ENCODE measurements around the gene LTBP4.
A peak's percentile ranks its signal among the peaks of the same experiment; 100 is the strongest.
"Not testable (repeated sequence)": the region's sequence is repeated elsewhere in the genome, so short reads cannot be mapped to it uniquely, and the experiment has no call there.

LTBP4 gene

GRCh38 chr19:40601134-40601974, at the start of gene LTBP4:
Gene LTBP4, plus strand, starts transcription at chr19:40601369. Its CDS starts 19 bp downstream, at chr19:40601388.
- Mint-ChIP-seq H3K9me3 (no peaks in the 10 kb centered on the region), H3K4me1 (peaks cover 77% of the 10 kb centered on the region), H3K4me3 (peak within 1 kb of the TSS; percentile 96), H3K36me3 (peaks cover 7% of the 10 kb centered on the region), H3K27ac (peak within 1 kb of the TSS; percentile 52)
- DNase-seq (ENCODE audit: low spot score in 2 of 2) (no peak), ATAC-seq (no peak)

GRCh38 chr19:40552848-40553247, 48.3 kb upstream of the LTBP4 start:
- no peaks in the 10 kb centered on the region for H3K9me3 Mint-ChIP-seq
- H3K27ac Mint-ChIP-seq: no peak overlapping the region
- no peak overlapping the region for H3K4me3 Mint-ChIP-seq

GRCh38 chr19:40553885-40554857, 47.0 kb upstream of the LTBP4 start:
- no peak for ATAC-seq
- Mint-ChIP-seq H3K36me3 (no peaks in the 10 kb centered on the region), H3K9me3 (no peaks in the 10 kb centered on the region), H3K4me1 (peaks cover 19% of the 10 kb centered on the region), H3K27ac (no peak overlapping the region), H3K4me3 (no peak overlapping the region)
- DNase-seq (ENCODE audit: low spot score in 2 of 2): no peak

More at GRCh38 chr19:40552848-40553247, 48.3 kb upstream of the LTBP4 start:
- Mint-ChIP-seq H3K4me1 (peaks cover 25% of the 10 kb centered on the region), H3K36me3 (no peaks in the 10 kb centered on the region)
- no peak for DNase-seq (ENCODE audit: low spot score in 2 of 2)
- ATAC-seq: no peak

- Mint-ChIP-seq H3K9me3 (no peaks in the 10 kb centered on the region), H3K4me1 (peaks cover 12% of the 10 kb centered on the region), H3K36me3 (no peaks in the 10 kb centered on the region), H3K4me3 (no peak overlapping the region), H3K27ac (no peak overlapping the region)
- DNase-seq (ENCODE audit: low spot score in 2 of 2) (no peak), ATAC-seq (no peak)
Measured at GRCh38 chr19:40555978-40556689, 45.0 kb upstream of the LTBP4 start.

- H3K4me3 Mint-ChIP-seq: no peak overlapping the region
Measured at GRCh38 chr19:40556953-40557530, 44.1 kb upstream of the LTBP4 start.

GRCh38 chr19:40559394-40559793, 41.8 kb upstream of the LTBP4 start:
- ATAC-seq (no peak), DNase-seq (ENCODE audit: low spot score in 2 of 2) (no peak)
- no peaks in the 10 kb centered on the region for H3K36me3 Mint-ChIP-seq
- H3K9me3 Mint-ChIP-seq: no peaks in the 10 kb centered on the region
- peaks cover 11% of the 10 kb centered on the region for H3K4me1 Mint-ChIP-seq
- H3K4me3 Mint-ChIP-seq: no peak overlapping the region
- no peak overlapping the region for H3K27ac Mint-ChIP-seq

More at GRCh38 chr19:40556953-40557530, 44.1 kb upstream of the LTBP4 start:
- no peaks in the 10 kb centered on the region for H3K9me3 Mint-ChIP-seq
- H3K36me3 Mint-ChIP-seq: no peaks in the 10 kb centered on the region
- peaks cover 16% of the 10 kb centered on the region for H3K4me1 Mint-ChIP-seq
- no peak overlapping the region for H3K27ac Mint-ChIP-seq
- ATAC-seq: no peak
- DNase-seq (ENCODE audit: low spot score in 2 of 2): no peak

- H3K4me3 Mint-ChIP-seq: no peak overlapping the region
- H3K9me3 Mint-ChIP-seq: no peaks in the 10 kb centered on the region
- DNase-seq (ENCODE audit: low spot score in 2 of 2) (peak in 1 of 2 donors; percentile 45), ATAC-seq (no peak)
- no peak overlapping the region for H3K27ac Mint-ChIP-seq
- H3K36me3 Mint-ChIP-seq: no peaks in the 10 kb centered on the region
- H3K4me1 Mint-ChIP-seq: peaks cover 5% of the 10 kb centered on the region
Measured at GRCh38 chr19:40560092-40560507, 41.1 kb upstream of the LTBP4 start.

- peak; percentile 37 for ATAC-seq
- no peak overlapping the region for H3K27ac Mint-ChIP-seq
- no peak overlapping the region for H3K4me3 Mint-ChIP-seq
- no peak for DNase-seq (ENCODE audit: low spot score in 2 of 2)
- no peaks in the 10 kb centered on the region for H3K36me3 Mint-ChIP-seq
- peaks cover 5% of the 10 kb centered on the region for H3K4me1 Mint-ChIP-seq
- H3K9me3 Mint-ChIP-seq: no peaks in the 10 kb centered on the region
Measured at GRCh38 chr19:40561947-40562346, 39.2 kb upstream of the LTBP4 start.

GRCh38 chr19:40564535-40564934, 36.6 kb upstream of the LTBP4 start:
- H3K4me3 Mint-ChIP-seq; H3K4me1 Mint-ChIP-seq; H3K27ac Mint-ChIP-seq; ATAC-seq; H3K9me3 Mint-ChIP-seq; H3K36me3 Mint-ChIP-seq; DNase-seq (ENCODE audit: low spot score in 2 of 2): not testable (repeated sequence)

- ATAC-seq (no peak), DNase-seq (ENCODE audit: low spot score in 2 of 2) (no peak)
- Mint-ChIP-seq H3K9me3 (no peaks in the 10 kb centered on the region), H3K4me3 (no peak overlapping the region), H3K36me3 (peaks cover 3% of the 10 kb centered on the region), H3K4me1 (peaks cover 15% of the 10 kb centered on the region), H3K27ac (no peak overlapping the region)
Measured at GRCh38 chr19:40565355-40565754, 35.8 kb upstream of the LTBP4 start.

- H3K9me3 Mint-ChIP-seq: no peaks in the 10 kb centered on the region
- no peak for ATAC-seq
- H3K36me3 Mint-ChIP-seq: peaks cover 7% of the 10 kb centered on the region
- H3K27ac Mint-ChIP-seq: no peak overlapping the region
- H3K4me3 Mint-ChIP-seq: no peak overlapping the region
- DNase-seq (ENCODE audit: low spot score in 2 of 2): no peak
- H3K4me1 Mint-ChIP-seq: peaks cover 22% of the 10 kb centered on the region
Measured at GRCh38 chr19:40565910-40566495, 35.2 kb upstream of the LTBP4 start.

GRCh38 chr19:40567040-40567749, 34.0 kb upstream of the LTBP4 start:
- Mint-ChIP-seq H3K4me3 (peak overlapping the region; percentile 7), H3K9me3 (no peaks in the 10 kb centered on the region), H3K27ac (no peak overlapping the region)

GRCh38 chr19:40567750-40568494, 33.2 kb upstream of the LTBP4 start:
- no peak for DNase-seq (ENCODE audit: low spot score in 2 of 2)
- peaks cover 19% of the 10 kb centered on the region for H3K4me1 Mint-ChIP-seq
- no peak overlapping the region for H3K27ac Mint-ChIP-seq

More at GRCh38 chr19:40567040-40567749, 34.0 kb upstream of the LTBP4 start:
- Mint-ChIP-seq H3K4me1 (peaks cover 19% of the 10 kb centered on the region), H3K36me3 (peaks cover 7% of the 10 kb centered on the region)
- no peak for ATAC-seq
- no peak for DNase-seq (ENCODE audit: low spot score in 2 of 2)

More at GRCh38 chr19:40567750-40568494, 33.2 kb upstream of the LTBP4 start:
- no peak for ATAC-seq
- Mint-ChIP-seq H3K9me3 (no peaks in the 10 kb centered on the region), H3K36me3 (peaks cover 7% of the 10 kb centered on the region), H3K4me3 (peak overlapping the region; percentile 7)
